Suprapubic skin (tissue), 3 donors: ENCODE data around the gene CEPT1.

ENCODE experiments used
- CTCF ChIP-seq, 2 donors: fragments of 200-600 bp in 1 of 2; fragments of 450-650 bp in 1 of 2; sonication (generic) in 1 of 2; IDR thresholded peaks; one replicate each; pipeline ENCODE4 v1.5.1; 2016 to 2019; ENCODE audit warnings: antibody characterized with exemption in 2 of 2, mild to moderate bottlenecking in 1 of 2, moderate library complexity in 1 of 2
- POLR2A ChIP-seq, 2 donors: fragments of 450-650 bp; IDR thresholded peaks; one replicate each; pipeline ENCODE4 v1.6.1; 2017; ENCODE audit warnings: antibody characterized with exemption in 2 of 2, mild to moderate bottlenecking in 2 of 2, moderate library complexity in 2 of 2

- no peak for TF ChIP-seq CTCF (IDR thresholded peaks at IDR 0.05)
- no peak for TF ChIP-seq POLR2A (IDR thresholded peaks at IDR 0.05)
Observed at GRCh38 chr1:111147948-111148347, 7.9 kb downstream of the CEPT1 start.
